ACC112 (cell line): ENCODE results near the gene MILR1.

Source experiments
- H2AFZ ChIP-seq: fragments of 200-600 bp; sonication (generic); one replicate; pipeline ENCODE4 v1.6.0; 2017; ENCODE audit warnings: antibody characterized with exemption, low read length; ENCODE audit not compliant: unreplicated experiment
- H3K27ac ChIP-seq: fragments of 200-600 bp; sonication (generic); 2 replicates; pipeline ENCODE4 v1.5.1; 2014; ENCODE audit warnings: low read depth, mild to moderate bottlenecking, antibody characterized with exemption, low read length, moderate library complexity
- H3K27me3 ChIP-seq: fragments of 200-600 bp; sonication (generic); 2 replicates; pipeline ENCODE4 v1.6.1; 2014; ENCODE audit warnings: mild to moderate bottlenecking, antibody characterized with exemption, low read length, moderate library complexity, mixed read lengths; ENCODE audit not compliant: insufficient read depth
- H3K36me3 ChIP-seq: fragments of 200-600 bp; sonication (generic); 2 replicates; pipeline ENCODE4 v1.6.1; 2016; ENCODE audit warnings: mild to moderate bottlenecking, antibody characterized with exemption, low read length, moderate library complexity, mixed read lengths; ENCODE audit not compliant: insufficient read depth
- H3K4me1 ChIP-seq: fragments of 200-600 bp; sonication (generic); one replicate; pipeline ENCODE4 v1.6.1; 2016; ENCODE audit warnings: low read length, mixed read lengths; ENCODE audit not compliant: insufficient read depth, unreplicated experiment, control insufficient read depth
- H3K4me3 ChIP-seq: fragments of 200-600 bp; sonication (generic); 2 replicates; pipeline ENCODE4 v1.5.1; 2014; ENCODE audit warnings: mild to moderate bottlenecking, low read depth, low read length
- H3K79me2 ChIP-seq: fragments of 200-600 bp; sonication (generic); one replicate; pipeline ENCODE4 v1.6.0; 2016; ENCODE audit warnings: low read length; ENCODE audit not compliant: control insufficient read depth, unreplicated experiment, insufficient read depth

The MILR1 gene, protein sequence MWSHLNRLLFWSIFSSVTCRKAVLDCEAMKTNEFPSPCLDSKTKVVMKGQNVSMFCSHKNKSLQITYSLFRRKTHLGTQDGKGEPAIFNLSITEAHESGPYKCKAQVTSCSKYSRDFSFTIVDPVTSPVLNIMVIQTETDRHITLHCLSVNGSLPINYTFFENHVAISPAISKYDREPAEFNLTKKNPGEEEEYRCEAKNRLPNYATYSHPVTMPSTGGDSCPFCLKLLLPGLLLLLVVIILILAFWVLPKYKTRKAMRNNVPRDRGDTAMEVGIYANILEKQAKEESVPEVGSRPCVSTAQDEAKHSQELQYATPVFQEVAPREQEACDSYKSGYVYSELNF

DNA sequence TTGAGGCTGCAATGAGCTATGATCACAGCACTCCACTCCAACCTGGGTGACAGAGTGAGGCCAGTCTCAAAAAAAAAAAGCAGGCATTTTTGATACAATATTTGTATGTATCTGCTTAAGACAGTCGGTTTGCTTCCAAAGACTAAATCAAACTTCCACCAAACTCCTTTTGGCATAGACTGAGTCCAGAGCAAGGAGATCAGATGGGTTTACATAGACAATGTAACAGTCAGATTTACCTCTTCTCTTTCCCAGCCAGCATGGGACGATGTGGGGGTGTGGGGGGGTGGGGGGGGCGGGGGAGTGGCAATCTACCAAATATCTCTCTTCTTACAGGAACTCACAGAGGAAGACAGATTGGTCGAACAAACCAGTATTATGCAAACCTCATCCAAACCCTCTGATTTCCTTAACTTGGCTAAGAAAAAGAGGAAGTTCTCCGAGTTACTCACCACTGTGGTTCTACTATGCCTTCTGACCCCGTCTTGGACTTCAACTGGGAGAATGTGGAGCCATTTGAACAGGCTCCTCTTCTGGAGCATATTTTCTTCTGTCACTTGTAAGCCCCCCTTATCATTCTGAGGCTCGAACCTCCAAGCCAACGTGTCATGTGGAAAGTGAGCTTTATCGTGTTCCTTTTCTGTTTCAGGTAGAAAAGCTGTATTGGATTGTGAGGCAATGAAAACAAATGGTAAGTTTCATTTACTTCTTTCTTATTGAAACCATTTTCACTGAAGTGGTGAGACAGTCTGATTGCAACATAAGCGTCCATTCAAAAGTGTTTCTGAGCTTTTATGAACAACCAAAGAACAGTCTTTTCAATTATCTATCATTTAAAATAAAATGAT, at the start of gene MILR1:
Gene MILR1, plus strand, starts transcription at position 451 of the 848 bp plus-strand sequence. Its CDS starts 54 bp downstream, at position 505.
- H3K27ac ChIP-seq: peak within 1 kb of the TSS; percentile 89
- H2AFZ ChIP-seq: peak within 1 kb of the TSS; percentile 62
- H3K79me2 ChIP-seq: peaks cover 15% of the 10 kb centered on the region
- H3K27me3 ChIP-seq: no peaks in the 10 kb centered on the region
- H3K4me1 ChIP-seq: peaks cover 15% of the 10 kb centered on the region
- peaks cover 10% of the 10 kb centered on the region; the same call in 1 of the 2 replicates for H3K36me3 ChIP-seq
- peak within 1 kb of the TSS; percentile 75 for H3K4me3 ChIP-seq

DNA sequence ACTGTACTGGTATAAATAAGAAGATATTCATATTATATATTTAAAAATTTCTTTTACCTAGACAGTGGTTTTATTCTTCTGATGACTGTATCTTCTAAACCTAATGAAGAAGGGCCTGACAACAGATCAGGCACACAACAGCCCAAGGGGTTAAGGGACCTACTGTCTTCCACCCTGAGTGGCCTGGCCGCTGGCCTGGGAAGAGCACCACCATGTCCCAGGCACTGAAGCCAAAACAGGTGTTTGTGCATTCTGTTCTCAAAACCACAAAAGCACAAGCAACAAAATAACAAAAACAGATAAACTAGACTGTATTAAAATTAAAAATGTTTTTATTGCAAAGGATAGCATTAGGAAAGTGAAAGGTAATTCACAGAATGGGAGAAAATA, 49.2 kb upstream of the MILR1 start:
- Histone ChIP-seq H3K4me1 (peaks cover 9% of the 10 kb centered on the region), H3K27ac (no peak overlapping the region), H2AFZ (no peak overlapping the region), H3K36me3 (no peaks in the 10 kb centered on the region), H3K27me3 (no peaks in the 10 kb centered on the region), H3K79me2 (no peaks in the 10 kb centered on the region), H3K4me3 (no peak overlapping the region)

DNA sequence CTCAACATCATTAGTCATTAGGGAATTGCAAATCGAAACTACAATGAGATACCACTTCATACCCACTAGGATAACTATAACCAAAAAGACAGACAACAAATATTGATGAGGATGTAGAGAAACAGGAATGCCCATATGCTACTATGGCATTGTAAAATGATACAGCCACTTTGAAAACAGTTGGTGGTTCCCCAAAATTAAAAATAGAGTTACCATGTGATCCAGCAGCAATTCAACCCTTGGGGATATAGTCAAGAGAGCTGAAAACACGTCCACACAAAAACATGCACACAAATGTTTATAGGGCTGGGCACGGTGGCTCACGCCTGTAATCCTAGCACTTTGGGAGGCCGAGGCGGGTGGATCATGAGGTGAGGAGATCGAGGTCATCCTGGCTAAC, 48.3 kb upstream of the MILR1 start:
- Histone ChIP-seq H3K79me2 (no peaks in the 10 kb centered on the region), H3K36me3 (no peaks in the 10 kb centered on the region), H3K27ac (no peak overlapping the region), H3K4me3 (no peak overlapping the region), H3K4me1 (peaks cover 9% of the 10 kb centered on the region), H2AFZ (no peak overlapping the region), H3K27me3 (no peaks in the 10 kb centered on the region)

DNA sequence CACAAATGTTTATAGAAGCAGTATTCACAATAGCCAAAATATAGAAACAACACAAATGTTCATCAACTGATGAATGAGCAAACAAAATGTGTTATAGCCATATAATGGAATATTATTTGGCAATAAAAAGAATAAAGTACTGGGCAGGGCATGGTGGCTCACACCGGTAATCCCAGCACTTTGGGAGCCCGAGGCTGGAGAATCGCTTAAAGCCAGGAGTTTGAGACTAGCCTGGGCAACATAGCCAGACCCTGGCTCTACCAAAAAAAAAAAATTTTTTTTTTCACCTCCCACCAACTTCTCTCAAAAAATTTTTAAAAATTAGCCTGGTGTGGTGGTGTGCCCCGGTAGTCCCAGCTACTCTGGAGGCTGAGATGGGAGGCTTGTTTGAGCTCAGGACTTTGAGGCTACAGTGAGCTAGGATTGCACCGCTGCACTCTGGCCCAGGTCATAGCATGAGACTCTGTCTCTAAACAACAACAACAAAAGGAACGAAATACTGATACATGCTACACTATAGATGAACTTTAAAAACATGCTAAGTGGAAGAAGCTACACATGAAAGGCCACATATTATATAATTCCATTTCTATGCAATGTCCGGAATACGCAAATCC, 47.6 kb upstream of the MILR1 start:
- Histone ChIP-seq H2AFZ (no peak overlapping the region), H3K4me3 (no peak overlapping the region), H3K79me2 (no peaks in the 10 kb centered on the region), H3K27ac (no peak overlapping the region), H3K36me3 (no peaks in the 10 kb centered on the region), H3K4me1 (peaks cover 9% of the 10 kb centered on the region), H3K27me3 (no peaks in the 10 kb centered on the region)

DNA sequence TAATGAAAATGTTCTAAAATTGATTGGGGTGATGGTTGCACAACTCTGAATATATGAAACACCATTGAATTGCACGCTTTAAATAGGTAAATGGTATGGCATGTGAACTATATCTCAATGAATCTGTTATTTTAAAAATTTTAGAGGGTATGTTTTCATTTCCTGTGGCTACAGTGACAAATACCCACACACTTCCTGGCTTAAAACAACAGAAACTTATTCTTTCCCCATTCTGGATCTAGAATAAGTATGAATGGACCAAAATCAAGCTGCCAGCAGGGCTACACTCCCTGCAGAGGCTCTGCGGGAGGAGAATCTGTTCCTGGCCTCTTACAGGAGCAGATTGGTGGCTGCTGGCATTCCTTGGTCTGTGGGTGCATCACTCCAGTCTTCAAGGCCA, 47.0 kb upstream of the MILR1 start:
- H3K27me3 ChIP-seq: no peaks in the 10 kb centered on the region
- H3K4me1 ChIP-seq: peaks cover 9% of the 10 kb centered on the region
- no peaks in the 10 kb centered on the region for H3K79me2 ChIP-seq
- H2AFZ ChIP-seq: no peak overlapping the region
- H3K36me3 ChIP-seq: no peaks in the 10 kb centered on the region
- no peak overlapping the region for H3K27ac ChIP-seq
- H3K4me3 ChIP-seq: no peak overlapping the region

DNA sequence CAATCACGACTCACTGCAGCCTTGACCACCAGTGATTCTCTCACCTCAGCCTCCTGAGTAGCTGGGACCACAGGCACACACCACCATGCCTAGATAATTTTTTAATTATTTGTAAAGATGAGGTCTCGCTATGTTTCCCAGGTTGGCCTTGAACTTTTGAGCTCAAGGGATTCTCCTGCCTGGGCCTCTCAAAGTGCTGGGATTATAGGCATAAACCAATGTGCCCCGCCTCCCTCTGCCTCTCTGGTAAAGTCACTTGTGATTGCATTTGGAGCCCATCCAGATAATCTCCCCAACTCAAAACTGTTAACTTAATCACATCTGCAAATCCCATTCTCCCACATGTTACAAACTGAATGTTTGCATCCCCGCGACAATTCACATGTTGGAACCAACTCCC, 46.4 kb upstream of the MILR1 start:
- Histone ChIP-seq H3K4me1 (peaks cover 9% of the 10 kb centered on the region), H3K27ac (no peak overlapping the region), H3K36me3 (no peaks in the 10 kb centered on the region), H3K27me3 (no peaks in the 10 kb centered on the region), H3K4me3 (no peak overlapping the region), H3K79me2 (no peaks in the 10 kb centered on the region), H2AFZ (no peak overlapping the region)

DNA sequence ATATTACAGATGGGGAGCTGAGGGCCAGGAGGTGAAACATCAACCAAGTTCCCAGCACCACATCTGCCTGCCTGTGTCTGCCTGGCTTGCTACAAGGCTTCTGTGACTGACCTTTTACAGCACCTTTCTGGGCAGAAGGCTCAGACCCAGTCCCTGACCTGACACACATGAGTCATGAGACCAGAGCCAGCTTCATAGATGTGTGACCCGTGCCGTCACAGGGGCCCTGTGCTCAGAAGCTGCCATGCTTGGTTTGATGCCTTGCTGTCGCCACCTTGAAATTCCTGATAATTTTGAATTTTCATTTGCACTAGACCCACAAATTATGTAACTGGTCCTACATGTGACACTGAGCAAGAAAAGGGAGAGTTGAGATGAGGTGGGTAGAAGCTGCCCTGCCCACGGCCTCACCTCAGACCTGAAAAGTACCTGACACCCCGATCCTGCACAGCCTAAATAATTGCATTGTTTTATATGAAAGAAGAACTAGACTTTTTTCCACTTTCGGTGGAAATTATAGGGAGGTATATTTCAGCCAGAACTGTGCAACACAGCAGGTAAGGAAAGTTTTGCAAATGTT, 44.9 kb upstream of the MILR1 start:
- H3K79me2 ChIP-seq: no peaks in the 10 kb centered on the region
- no peak overlapping the region for H3K4me3 ChIP-seq
- H2AFZ ChIP-seq: no peak overlapping the region
- no peak overlapping the region for H3K27ac ChIP-seq
- no peaks in the 10 kb centered on the region for H3K36me3 ChIP-seq
- no peaks in the 10 kb centered on the region for H3K27me3 ChIP-seq
- peaks cover 9% of the 10 kb centered on the region for H3K4me1 ChIP-seq

DNA sequence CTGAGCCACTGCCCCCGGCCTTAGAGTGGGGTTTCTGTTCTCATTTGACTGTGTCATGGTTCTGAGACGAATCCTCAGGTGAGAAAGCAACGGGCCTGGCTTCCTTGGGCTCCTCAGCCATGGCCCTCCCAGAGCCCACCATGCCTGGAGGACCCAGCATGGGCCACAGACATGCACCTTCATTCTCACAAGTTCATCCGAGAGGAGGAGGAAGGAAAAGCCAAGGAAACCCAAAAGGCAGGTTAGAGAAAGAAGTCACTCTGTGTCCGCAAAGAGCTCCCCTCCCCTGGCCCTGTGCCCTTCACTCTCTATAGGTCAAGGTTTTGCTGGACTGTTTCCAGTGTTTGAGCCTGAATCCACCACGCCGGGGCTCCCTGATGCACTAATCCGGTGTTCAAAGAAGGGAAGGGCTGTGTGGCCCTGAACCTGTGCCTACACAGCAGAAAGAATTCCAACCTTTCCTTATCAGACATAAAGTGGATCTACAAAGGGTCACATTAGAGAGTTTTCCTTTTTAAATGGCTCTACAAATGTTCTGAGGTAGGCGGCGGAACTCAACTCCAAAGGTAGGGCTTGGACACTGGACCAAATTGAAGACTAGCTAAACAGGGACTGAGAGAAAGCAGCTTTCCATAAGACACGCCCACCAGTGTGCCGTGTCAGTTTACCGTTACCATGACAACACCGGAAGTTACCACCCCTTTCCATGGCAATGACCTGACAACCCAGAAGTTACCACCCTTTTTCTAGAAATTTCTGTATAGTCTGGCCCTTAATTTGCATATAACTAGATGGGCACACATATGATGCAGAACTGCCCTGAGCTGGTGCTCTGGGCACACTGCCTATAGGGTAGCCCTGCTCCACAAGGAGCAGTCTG, 42.4 kb upstream of the MILR1 start:
- Histone ChIP-seq H3K4me1 (peaks cover 10% of the 10 kb centered on the region), H3K27ac (no peak overlapping the region), H3K4me3 (no peak overlapping the region), H3K36me3 (no peaks in the 10 kb centered on the region), H2AFZ (no peak overlapping the region), H3K79me2 (no peaks in the 10 kb centered on the region), H3K27me3 (no peaks in the 10 kb centered on the region)

DNA sequence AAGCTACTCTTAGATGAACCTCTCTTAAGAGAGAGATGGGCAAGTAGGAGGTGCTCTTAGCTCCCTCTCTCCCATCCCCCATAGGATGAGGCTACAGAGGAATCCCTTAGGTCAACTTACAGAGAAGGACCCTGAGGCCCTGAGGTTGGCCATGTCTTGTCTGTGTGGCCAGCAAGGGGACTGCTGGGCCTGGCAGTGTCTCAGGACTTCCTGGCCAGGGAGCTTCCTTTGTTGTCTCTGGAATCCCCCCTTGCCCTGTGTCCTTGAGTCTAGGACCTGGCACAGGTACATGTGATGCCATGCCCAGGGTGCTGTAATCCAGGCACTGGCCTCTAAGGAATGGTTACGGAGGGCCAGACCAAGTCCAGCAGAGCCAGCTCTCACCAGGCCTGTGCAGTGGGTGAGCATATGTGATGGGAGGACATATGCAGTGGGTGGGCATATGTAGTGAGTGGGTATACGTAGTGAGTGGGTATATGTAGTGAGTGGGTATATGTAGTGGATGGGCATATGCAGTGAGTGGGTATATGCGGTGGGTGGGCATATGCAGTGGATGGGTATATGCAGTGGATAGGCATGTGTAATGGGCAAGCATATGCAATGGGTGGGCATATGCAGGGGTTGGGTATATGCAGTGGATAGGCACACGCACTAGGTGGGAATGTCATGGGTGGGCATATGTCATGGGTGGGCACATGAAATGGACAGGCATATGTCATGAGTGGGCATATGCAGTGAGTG, 38.0 kb upstream of the MILR1 start:
- Histone ChIP-seq H3K4me1 (peaks cover 4% of the 10 kb centered on the region), H3K27ac (no peak overlapping the region)

More for the DNA sequence above, 38.0 kb upstream of the MILR1 start:
- Histone ChIP-seq H3K36me3 (no peaks in the 10 kb centered on the region), H3K27me3 (no peaks in the 10 kb centered on the region), H2AFZ (no peak overlapping the region), H3K79me2 (no peaks in the 10 kb centered on the region), H3K4me3 (no peak overlapping the region)
